ENCODE data around the gene ATG13.

Gene ATG13

GRCh38 chr11:46607516-46607915 is 9.8 kb upstream of the ATG13 start:
- DNase-seq (ENCODE audit: low read depth in 2 of 2) = no peak

- DNase-seq (ENCODE audit: low read depth in 2 of 2) = no peak
Measured at GRCh38 chr11:46609386-46609785, 8.0 kb upstream of the ATG13 start.

GRCh38 chr11:46611526-46612304 is 5.6 kb upstream of the ATG13 start:
- no peak for DNase-seq (ENCODE audit: low read depth in 2 of 2)

GRCh38 chr11:46612326-46612725 is 5.0 kb upstream of the ATG13 start:
- DNase-seq (ENCODE audit: low read depth in 2 of 2) = no peak

- no peak for DNase-seq (ENCODE audit: low read depth in 2 of 2)
Measured at GRCh38 chr11:46615756-46616155, 1.6 kb upstream of the ATG13 start.

- no peak for DNase-seq (ENCODE audit: low read depth in 2 of 2)
Measured at GRCh38 chr11:46616551-46617133, 711 bp upstream of the ATG13 start.

- no peak for DNase-seq (ENCODE audit: low read depth in 2 of 2)
Measured at GRCh38 chr11:46617972-46618314, 590 bp downstream of the ATG13 start.

- DNase-seq (ENCODE audit: low read depth in 2 of 2) = no peak
Measured at GRCh38 chr11:46618837-46619236, 1.5 kb downstream of the ATG13 start.

GRCh38 chr11:46625406-46625805 is 8.1 kb downstream of the ATG13 start:
- no peak for DNase-seq (ENCODE audit: low read depth in 2 of 2)

GRCh38 chr11:46628961-46629360 is 11.6 kb downstream of the ATG13 start:
- DNase-seq (ENCODE audit: low read depth in 2 of 2) = no peak

GRCh38 chr11:46630237-46630636 is 12.9 kb downstream of the ATG13 start:
- DNase-seq (ENCODE audit: low read depth in 2 of 2) = no peak

GRCh38 chr11:46631676-46632075 is 14.3 kb downstream of the ATG13 start:
- DNase-seq (ENCODE audit: low read depth in 2 of 2) = no peak

GRCh38 chr11:46632502-46632901 is 15.1 kb downstream of the ATG13 start:
- DNase-seq (ENCODE audit: low read depth in 2 of 2) = no peak

- DNase-seq (ENCODE audit: low read depth in 2 of 2) = no peak
Measured at GRCh38 chr11:46633291-46634217, 16.2 kb downstream of the ATG13 start.

GRCh38 chr11:46635557-46636139 is 18.3 kb downstream of the ATG13 start:
- no peak for DNase-seq (ENCODE audit: low read depth in 2 of 2)

- DNase-seq (ENCODE audit: low read depth in 2 of 2) = no peak
Measured at GRCh38 chr11:46637546-46637945, 20.2 kb downstream of the ATG13 start.

- no peak for DNase-seq (ENCODE audit: low read depth in 2 of 2)
Measured at GRCh38 chr11:46639197-46639839, 22.0 kb downstream of the ATG13 start.

- no peak for DNase-seq (ENCODE audit: low read depth in 2 of 2)
Measured at GRCh38 chr11:46640036-46640788, 22.9 kb downstream of the ATG13 start.

- DNase-seq (ENCODE audit: low read depth in 2 of 2) = no peak
Measured at GRCh38 chr11:46641639-46642038, 24.3 kb downstream of the ATG13 start.

- DNase-seq (ENCODE audit: low read depth in 2 of 2) = no peak
Measured at GRCh38 chr11:46642627-46643335, 25.4 kb downstream of the ATG13 start.
